Vagina (tissue), 2 donors: ENCODE data around the gene KCTD17.

Experiments
- CTCF ChIP-seq, 3 experiments: fragments of 450-650 bp in 2 of 3; fragments of 200-600 bp in 1 of 3; sonication (generic) in 1 of 3; IDR thresholded peaks; one replicate each; pipeline ENCODE4 v1.5.1; 2017 to 2019; ENCODE audit warnings: antibody characterized with exemption in 3 of 3, mild to moderate bottlenecking in 2 of 3, moderate library complexity in 2 of 3
- POLR2A ChIP-seq, 2 donors: fragments of 450-650 bp; IDR thresholded peaks; one replicate each; pipeline ENCODE4 v1.6.1; 2017; ENCODE audit warnings: antibody characterized with exemption in 2 of 2, mild to moderate bottlenecking in 2 of 2, moderate library complexity in 2 of 2

DNA sequence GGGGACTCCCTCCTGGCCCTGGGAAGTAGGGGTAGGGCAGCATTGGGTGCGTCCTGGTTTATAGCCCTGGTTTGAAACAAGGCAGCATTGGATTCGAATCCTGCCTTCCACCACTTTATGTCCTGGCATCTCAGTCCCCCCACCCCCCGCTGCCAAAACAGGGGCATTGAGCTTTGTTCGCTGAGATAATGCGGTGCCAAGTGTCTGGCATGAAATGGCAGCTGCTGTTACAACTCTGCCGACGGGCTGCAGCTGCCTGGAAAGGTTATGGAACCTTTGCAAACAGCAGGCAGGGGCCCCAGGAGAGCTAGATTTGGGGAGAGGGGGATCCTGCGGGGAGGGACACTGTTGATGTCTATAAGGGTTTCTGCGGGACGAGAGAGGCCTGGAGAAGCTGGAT, 34.2 kb upstream of the KCTD17 start:
- TF ChIP-seq CTCF (IDR thresholded peaks at IDR 0.05) (no peak), POLR2A (IDR thresholded peaks at IDR 0.05) (no peak)
